GM23248 (cell line): ENCODE measurements around the gene ADAMTSL3. TPM values are rescaled to one million over a fixed set of nuclear protein-coding genes. Genes with fewer than 3 reads are reported as not detected.

ENCODE experiments used
- DNase-seq: peaks from one replicate; pipeline ENCODE4 v3.0.0-alpha.2; 2015
- H2AFZ ChIP-seq: fragments of 200-600 bp; sonication (generic); 2 replicates; pipeline ENCODE4 v1.6.1; 2016; ENCODE audit warnings: antibody characterized with exemption
- H3F3A ChIP-seq: fragments of 200-600 bp; sonication (generic); 2 replicates; pipeline ENCODE4 v1.6.1; 2016; ENCODE audit warnings: mild to moderate bottlenecking, antibody characterized with exemption, mixed run types; ENCODE audit not compliant: insufficient read depth
- H3K27ac ChIP-seq: fragments of 200-600 bp; sonication (generic); 2 replicates; pipeline ENCODE4 v1.5.1; 2016; ENCODE audit warnings: mild to moderate bottlenecking
- H3K27me3 ChIP-seq: fragments of 200-600 bp; sonication (generic); replicated peaks from 2 replicates; pipeline ENCODE4 v1.6.1; 2016; ENCODE audit warnings: mild to moderate bottlenecking; ENCODE audit not compliant: insufficient read depth
- H3K36me3 ChIP-seq: fragments of 200-600 bp; sonication (generic); 2 replicates; pipeline ENCODE4 v1.6.1; 2016; ENCODE audit warnings: low read depth, mild to moderate bottlenecking
- H3K4me1 ChIP-seq: fragments of 200-600 bp; sonication (generic); 2 replicates; pipeline ENCODE4 v1.6.1; 2016; ENCODE audit warnings: mild to moderate bottlenecking; ENCODE audit not compliant: insufficient read depth
- H3K4me2 ChIP-seq: fragments of 200-600 bp; sonication (generic); one replicate; pipeline ENCODE4 v1.6.1; 2016; ENCODE audit warnings: mild to moderate bottlenecking; ENCODE audit not compliant: unreplicated experiment
- H3K4me3 ChIP-seq: fragments of 200-600 bp; sonication (generic); 2 replicates; pipeline ENCODE4 v1.5.1; 2016; ENCODE audit warnings: mild to moderate bottlenecking
- H3K79me2 ChIP-seq: fragments of 200-600 bp; sonication (generic); 2 replicates; pipeline ENCODE4 v1.6.1; 2016; ENCODE audit warnings: mild to moderate bottlenecking; ENCODE audit not compliant: insufficient read depth
- H3K9ac ChIP-seq: fragments of 200-600 bp; sonication (generic); 2 replicates; pipeline ENCODE4 v1.6.1; 2016; ENCODE audit warnings: mild to moderate bottlenecking
- H3K9me2 ChIP-seq: fragments of 200-600 bp; sonication (generic); 2 replicates; pipeline ENCODE4 v1.6.1; 2016; ENCODE audit warnings: mixed run types, mild to moderate bottlenecking, moderate library complexity; ENCODE audit not compliant: insufficient read depth
- H3K9me3 ChIP-seq: fragments of 200-600 bp; sonication (generic); one replicate; pipeline ENCODE4 v1.6.1; 2017; ENCODE audit warnings: low read depth
- H4K20me1 ChIP-seq: fragments of 200-600 bp; sonication (generic); 2 replicates; pipeline ENCODE4 v1.6.0; 2016; ENCODE audit not compliant: insufficient read depth
- EZH2 ChIP-seq: fragments of 200-600 bp; sonication (generic); IDR thresholded peaks from 2 replicates; pipeline ENCODE4 v1.6.1; 2018; ENCODE audit warnings: antibody characterized with exemption, mild to moderate bottlenecking; ENCODE audit not compliant: insufficient read depth, poor library complexity, severe bottlenecking
- EZH2phosphoT487 ChIP-seq: fragments of 200-600 bp; sonication (generic); IDR thresholded peaks from 2 replicates; pipeline ENCODE4 v1.6.1; 2018; ENCODE audit warnings: antibody characterized with exemption, moderate library complexity, mild to moderate bottlenecking, low read depth; ENCODE audit not compliant: insufficient read depth
- WGBS, 2 experiments: methylation state at CpG; one replicate each; pipeline ENCODE4 v1.1.6; 2015 to 2017; ENCODE audit warnings: low lambda C conversion rate in 2 of 2, low coverage in 1 of 2; ENCODE audit errors: missing lambda C conversion rate in 2 of 2; 5-methylcytosine and 5-hydroxymethylcytosine counted together
- in situ Hi-C: fragments of 300-500 bp; cut with MboI; formaldehyde crosslinking; loops from 2 replicates; pipeline ENCODE4 v1.15.0; 2020
- polyA plus RNA-seq: library from polyadenylated mRNA; unstranded; fragments of >200 nt; fragmentation: Nextera tagmentation; extraction: Ambion mirVana; gene quantifications from 2 replicates; pipeline ENCODE4 v1.2.1, GENCODE V29; 2016
- total RNA-seq: library from RNA; depleted of rRNA; stranded (reverse); fragments of >200 nt; shearing (Covaris generic); gene quantifications from 2 replicates; pipeline ENCODE4 v1.2.3, GENCODE V29; 2014

The ADAMTSL3 gene
- total and polyA plus RNA-seq, 2 experiments from 2014 or later, result not detected

GRCh38 chr15:83654379-83655236 lies 685 bp downstream of the ADAMTSL3 start:
- H3K4me1 ChIP-seq, result no peaks in the 10 kb centered on the region
- H3K4me3 ChIP-seq, result no peak overlapping the region
- H4K20me1 ChIP-seq, result no peaks in the 10 kb centered on the region
- no peaks in the 10 kb centered on the region for H3K9me2 ChIP-seq
- H3K27ac ChIP-seq, result no peak overlapping the region
- H3K9me3 ChIP-seq, result no peaks in the 10 kb centered on the region
- peak; percentile 2 for DNase-seq
- no peak for TF ChIP-seq EZH2phosphoT487
- peak; percentile 43 for TF ChIP-seq EZH2
- H2AFZ ChIP-seq, result no peak overlapping the region
- H3K4me2 ChIP-seq, result no peak overlapping the region
- peaks cover 39% of the 10 kb centered on the region for H3K27me3 ChIP-seq
- no peaks in the 10 kb centered on the region for H3K79me2 ChIP-seq
- H3K36me3 ChIP-seq, result no peaks in the 10 kb centered on the region
- H3F3A ChIP-seq, result no peaks in the 10 kb centered on the region
- no peak overlapping the region for H3K9ac ChIP-seq
- WGBS, 2 experiments, result 11 to 13% methylated on average over 58 to 67 of the region's 67 CpGs
- in situ Hi-C loops, result no loop called here

DNA sequence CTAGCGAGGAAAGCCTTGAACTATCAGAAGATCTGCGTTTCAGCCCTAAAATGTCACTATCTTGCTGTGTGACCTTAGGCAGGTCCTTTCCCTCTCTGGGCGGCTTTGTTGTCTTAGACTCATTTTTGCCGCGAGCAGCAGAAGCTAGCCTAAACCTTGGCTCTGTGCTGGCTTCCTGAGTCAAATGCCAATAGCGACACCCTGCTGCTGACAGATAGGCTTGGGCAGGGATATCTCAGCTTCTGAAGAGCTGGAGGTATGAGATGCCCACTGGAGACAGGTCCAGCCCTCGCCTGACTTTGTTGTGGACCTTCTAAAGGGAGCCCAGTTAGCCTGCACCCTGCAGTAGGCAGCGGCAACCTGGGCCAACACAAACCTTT lies 1.3 kb downstream of the ADAMTSL3 start:
- WGBS, 2 experiments, result 87 to 88% methylated on average over 8 of the region's 8 CpGs
- Histone ChIP-seq H3K9ac (no peak overlapping the region), H3K27ac (no peak overlapping the region), H3K9me3 (no peaks in the 10 kb centered on the region), H3K4me2 (no peak overlapping the region), H3K27me3 (peaks cover 39% of the 10 kb centered on the region), H3K4me1 (no peaks in the 10 kb centered on the region), H4K20me1 (no peaks in the 10 kb centered on the region), H3K9me2 (no peaks in the 10 kb centered on the region), H3K36me3 (no peaks in the 10 kb centered on the region), H3K4me3 (no peak overlapping the region), H2AFZ (no peak overlapping the region), H3F3A (no peaks in the 10 kb centered on the region), H3K79me2 (no peaks in the 10 kb centered on the region)
- no peak for DNase-seq
- in situ Hi-C loops, result no loop called here
- TF ChIP-seq EZH2phosphoT487 (no peak), EZH2 (no peak)

- H3K4me2 ChIP-seq, result no peak overlapping the region
- WGBS, 2 experiments, result 78 to 84% methylated on average over 5 of the region's 5 CpGs
- no peak overlapping the region for H3K9ac ChIP-seq
- no peaks in the 10 kb centered on the region for H3F3A ChIP-seq
- DNase-seq, result no peak
- no peaks in the 10 kb centered on the region for H3K4me1 ChIP-seq
- no peaks in the 10 kb centered on the region for H3K9me2 ChIP-seq
- TF ChIP-seq EZH2phosphoT487 (no peak), EZH2 (no peak)
- H3K9me3 ChIP-seq, result no peaks in the 10 kb centered on the region
- no peak overlapping the region for H3K4me3 ChIP-seq
- H2AFZ ChIP-seq, result no peak overlapping the region
- H3K79me2 ChIP-seq, result no peaks in the 10 kb centered on the region
- in situ Hi-C loops, result no loop called here
- peaks cover 39% of the 10 kb centered on the region for H3K27me3 ChIP-seq
- H3K27ac ChIP-seq, result no peak overlapping the region
- H3K36me3 ChIP-seq, result no peaks in the 10 kb centered on the region
- no peaks in the 10 kb centered on the region for H4K20me1 ChIP-seq
These were observed 2.3 kb downstream of the ADAMTSL3 start for GRCh38 chr15:83656192-83656591.

GRCh38 chr15:83656943-83657528 lies 3.1 kb downstream of the ADAMTSL3 start:
- Histone ChIP-seq H3K9me2 (no peaks in the 10 kb centered on the region), H3K36me3 (no peaks in the 10 kb centered on the region), H3K9ac (no peak overlapping the region), H2AFZ (no peak overlapping the region), H4K20me1 (no peaks in the 10 kb centered on the region), H3K4me3 (no peak overlapping the region), H3K4me1 (no peaks in the 10 kb centered on the region), H3F3A (no peaks in the 10 kb centered on the region), H3K79me2 (no peaks in the 10 kb centered on the region), H3K27me3 (peaks cover 32% of the 10 kb centered on the region), H3K27ac (no peak overlapping the region), H3K9me3 (no peaks in the 10 kb centered on the region), H3K4me2 (no peak overlapping the region)
- DNase-seq, result no peak
- WGBS, 2 experiments, result 82 to 87% methylated on average over 10 of the region's 10 CpGs
- in situ Hi-C loops, result no loop called here
- TF ChIP-seq EZH2phosphoT487 (no peak), EZH2 (no peak)
